SH-SY5Y (cell line): ENCODE results near the gene ELMO3.

Experiments used
- GATA2 ChIP-seq: IDR thresholded peaks from 2 replicates; pipeline ENCODE4 v1.6.1; 2011; ENCODE audit warnings: mild to moderate bottlenecking, low read depth, low read length
- GATA3 ChIP-seq: IDR thresholded peaks from 2 replicates; pipeline ENCODE4 v1.6.1; 2011; ENCODE audit warnings: low read depth, mild to moderate bottlenecking, low read length, moderate library complexity

DNA sequence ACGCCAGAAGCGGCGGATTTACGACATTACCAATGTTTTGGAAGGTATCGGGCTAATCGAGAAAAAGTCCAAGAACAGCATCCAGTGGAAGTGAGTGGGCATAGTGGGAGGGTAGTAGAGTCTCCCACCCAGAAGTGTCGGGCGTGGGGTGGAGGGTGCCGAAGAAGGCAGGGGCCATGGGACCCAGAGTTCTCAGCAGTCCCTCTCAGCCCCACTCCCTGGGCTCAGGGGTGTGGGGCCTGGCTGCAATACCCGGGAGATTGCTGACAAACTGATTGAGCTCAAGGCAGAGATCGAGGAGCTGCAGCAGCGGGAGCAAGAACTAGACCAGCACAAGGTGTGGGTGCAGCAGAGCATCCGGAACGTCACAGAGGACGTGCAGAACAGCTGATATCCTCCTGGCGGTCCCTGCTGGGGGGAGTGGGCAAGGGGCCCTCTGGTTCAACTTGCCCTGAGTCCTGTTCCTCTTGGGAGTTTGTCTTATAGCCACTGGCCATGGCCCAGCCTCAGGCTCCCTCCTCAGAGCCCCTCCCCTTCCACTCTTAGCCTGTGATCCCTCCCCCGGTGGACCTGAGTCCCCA lies 6.1 kb upstream of the ELMO3 start:
- no peak for TF ChIP-seq GATA3
- TF ChIP-seq GATA2 = no peak
